ENCODE measurements around the gene SUSD3.

The SUSD3 gene

GRCh38 chr9:93036887-93037475, 21.5 kb upstream of the SUSD3 start:
- no peak overlapping the region for H3K4me3 ChIP-seq (ENCODE audit: low read depth, low read length)
- TF ChIP-seq, protein P1, sequence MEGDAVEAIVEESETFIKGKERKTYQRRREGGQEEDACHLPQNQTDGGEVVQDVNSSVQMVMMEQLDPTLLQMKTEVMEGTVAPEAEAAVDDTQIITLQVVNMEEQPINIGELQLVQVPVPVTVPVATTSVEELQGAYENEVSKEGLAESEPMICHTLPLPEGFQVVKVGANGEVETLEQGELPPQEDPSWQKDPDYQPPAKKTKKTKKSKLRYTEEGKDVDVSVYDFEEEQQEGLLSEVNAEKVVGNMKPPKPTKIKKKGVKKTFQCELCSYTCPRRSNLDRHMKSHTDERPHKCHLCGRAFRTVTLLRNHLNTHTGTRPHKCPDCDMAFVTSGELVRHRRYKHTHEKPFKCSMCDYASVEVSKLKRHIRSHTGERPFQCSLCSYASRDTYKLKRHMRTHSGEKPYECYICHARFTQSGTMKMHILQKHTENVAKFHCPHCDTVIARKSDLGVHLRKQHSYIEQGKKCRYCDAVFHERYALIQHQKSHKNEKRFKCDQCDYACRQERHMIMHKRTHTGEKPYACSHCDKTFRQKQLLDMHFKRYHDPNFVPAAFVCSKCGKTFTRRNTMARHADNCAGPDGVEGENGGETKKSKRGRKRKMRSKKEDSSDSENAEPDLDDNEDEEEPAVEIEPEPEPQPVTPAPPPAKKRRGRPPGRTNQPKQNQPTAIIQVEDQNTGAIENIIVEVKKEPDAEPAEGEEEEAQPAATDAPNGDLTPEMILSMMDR (IDR thresholded peaks at IDR 0.05; ENCODE audit: low read depth, low read length) = no peak

DNA sequence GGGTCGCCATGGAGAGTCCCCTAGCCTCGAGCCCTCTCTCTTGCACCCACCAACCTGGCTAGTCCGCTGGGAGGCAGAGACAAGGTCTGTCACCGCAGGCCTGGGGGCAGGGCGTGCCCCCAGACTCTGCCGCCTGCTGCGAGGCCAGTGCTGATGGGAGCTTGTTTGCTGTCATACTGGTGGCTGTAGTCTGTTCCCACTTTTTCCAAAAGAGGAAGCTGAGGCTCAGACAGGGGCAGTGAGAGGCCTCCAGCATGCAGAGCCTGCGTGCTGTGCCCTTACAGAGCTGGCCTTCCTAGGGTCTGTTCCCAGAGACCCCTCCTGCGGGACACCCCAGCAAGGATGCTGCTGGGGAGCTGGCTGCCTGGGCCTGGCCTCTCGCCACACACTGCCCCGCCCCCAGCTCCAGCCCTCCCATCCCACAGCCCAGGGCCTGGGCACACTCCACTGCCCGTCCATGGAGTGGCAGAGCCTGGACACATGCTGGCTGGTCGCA, 21.0 kb upstream of the SUSD3 start:
- no peak overlapping the region for H3K4me3 ChIP-seq (ENCODE audit: low read depth, low read length)
- TF ChIP-seq, protein P1 (IDR thresholded peaks at IDR 0.05; ENCODE audit: low read depth, low read length) = no peak

- TF ChIP-seq, protein P1 (IDR thresholded peaks at IDR 0.05; ENCODE audit: low read depth, low read length) = no peak
- H3K4me3 ChIP-seq (ENCODE audit: low read depth, low read length) = no peak overlapping the region
Measured at GRCh38 chr9:93038918-93039317, 19.6 kb upstream of the SUSD3 start.

GRCh38 chr9:93039456-93039855, 19.0 kb upstream of the SUSD3 start:
- H3K4me3 ChIP-seq (ENCODE audit: low read depth, low read length) = no peak overlapping the region
- TF ChIP-seq, protein P1 (IDR thresholded peaks at IDR 0.05; ENCODE audit: low read depth, low read length) = no peak

DNA sequence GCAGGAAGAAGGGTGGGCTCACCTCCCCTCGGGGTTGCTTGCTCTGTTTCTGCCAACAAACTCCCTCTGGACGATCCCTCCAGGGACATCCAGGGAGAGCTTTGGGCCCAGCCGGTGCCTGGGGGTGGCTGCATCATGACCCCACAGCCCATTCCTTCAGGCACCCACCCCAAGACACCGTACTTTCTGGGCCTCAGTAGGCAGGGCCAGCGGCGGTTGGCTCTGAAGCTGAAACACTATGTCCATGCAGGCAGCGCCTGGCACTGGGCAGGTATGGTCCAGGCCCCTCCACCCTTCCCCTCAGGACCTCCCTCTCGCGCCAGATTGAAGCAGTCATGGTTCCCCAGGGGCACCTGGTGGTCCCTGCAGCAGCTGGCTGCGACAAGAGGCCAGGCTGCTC, 18.5 kb upstream of the SUSD3 start:
- H3K4me3 ChIP-seq (ENCODE audit: low read depth, low read length) = no peak overlapping the region

GRCh38 chr9:93040409-93040808, 18.1 kb upstream of the SUSD3 start:
- no peak overlapping the region for H3K4me3 ChIP-seq (ENCODE audit: low read depth, low read length)
- TF ChIP-seq, protein P1 (IDR thresholded peaks at IDR 0.05; ENCODE audit: low read depth, low read length) = no peak

More for the DNA sequence above, 18.5 kb upstream of the SUSD3 start:
- TF ChIP-seq, protein P1 (IDR thresholded peaks at IDR 0.05; ENCODE audit: low read depth, low read length) = no peak

- no peak overlapping the region for H3K4me3 ChIP-seq (ENCODE audit: low read depth, low read length)
- TF ChIP-seq, protein P1 (IDR thresholded peaks at IDR 0.05; ENCODE audit: low read depth, low read length) = no peak
Measured at GRCh38 chr9:93041108-93041802, 17.2 kb upstream of the SUSD3 start.
